H1 (cell line): ENCODE measurements around the gene GRID1. TPM values are rescaled to one million over a fixed set of nuclear protein-coding genes. Genes with fewer than 3 reads are reported as not detected.

ENCODE experiments used
- RNF2 ChIP-seq: fragments of 200-900, 300-1000 bp; sonication (generic); IDR thresholded peaks from 2 replicates; pipeline ENCODE4 v1.7.1; 2016; ENCODE audit warnings: borderline replicate concordance, low read depth, mild to moderate bottlenecking, antibody characterized with exemption, low read length; ENCODE audit not compliant: poor library complexity, severe bottlenecking; ENCODE audit errors: missing control alignments
- polyA plus RNA-seq, 7 experiments: library from polyadenylated mRNA; depleted of rRNA in 3 of 7; stranded (reverse) in 5 of 7; unstranded in 2 of 7; fragments of >200 nt in 5 of 7; fragments of 200-250 nt in 2 of 7; gene quantifications; 1 replicate in 5 of 7; 2 replicates in 1 of 7; 4 replicates in 1 of 7; pipeline versions ENCODE4 v1.2.1 to v1.2.3, GENCODE V29; 2011 to 2013; ENCODE audit warnings: missing spikeins in 2 of 7, mixed read lengths in 2 of 7
- total RNA-seq: library from RNA; stranded (reverse); fragmentation: NEBNext Ultra II Directional; extraction: Animal tissue kit (Norgen Biotek cat#: 25700); gene quantifications from 2 replicates; pipeline ENCODE4 v1.2.1, GENCODE V29; 2021

The GRID1 gene
- total and polyA plus RNA-seq, 2 of the 8 experiments (the other 6 are each of a cell fraction or from before 2014, with no cell fraction given) = 0.22 to 0.30 TPM

- TF ChIP-seq RNF2 = no peak
- TF ChIP-seq, all 59 proteins: peak for 0
Observed at GRCh38 chr10:86074294-86074693, 292.3 kb downstream of the GRID1 start (continued).
